Measurements from ENCODE around the gene HIRA. TPM values are rescaled to one million over a fixed set of nuclear protein-coding genes. Genes with fewer than 3 reads are reported as not detected.

Gene HIRA
- polyA plus RNA-seq, 3 donors: 8.2 to 17.6 (median 16.2) TPM

DNA sequence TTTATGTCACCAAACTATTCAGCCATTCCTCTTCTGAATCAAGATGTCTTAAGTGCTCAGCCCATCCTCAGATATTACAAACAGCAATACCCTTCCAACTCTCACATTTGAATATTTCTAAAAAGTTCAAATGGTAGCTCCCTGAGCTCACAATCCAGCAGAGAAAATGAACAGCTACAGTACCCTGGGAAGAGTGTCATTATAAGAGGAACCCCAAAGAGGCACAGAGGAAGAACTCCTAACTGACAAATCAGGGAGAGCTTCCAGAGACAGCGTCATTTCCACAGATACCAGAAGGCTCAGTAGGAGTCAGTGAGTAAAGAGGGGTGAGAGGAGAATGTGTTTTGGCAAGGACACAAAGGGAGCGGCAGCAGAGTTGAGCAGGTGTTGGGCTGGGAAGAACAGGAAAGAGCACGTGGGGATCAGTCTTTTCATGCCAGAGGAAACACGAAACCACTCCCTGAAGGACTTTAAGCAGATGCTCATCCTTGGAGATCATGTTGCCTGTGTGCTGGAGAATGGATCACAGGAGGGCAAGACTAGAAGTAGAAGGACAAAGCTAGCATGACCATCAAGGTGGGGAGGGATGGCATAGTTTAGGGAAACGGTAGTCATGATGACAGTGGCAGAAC lies 144.3 kb downstream of the HIRA start:
- 48 to 65% (median 59%) methylated on average over 5 of the region's 5 CpGs for WGBS, 3 donors
- no peak overlapping the region for H3K27ac ChIP-seq (ENCODE audit: low read depth, low read length)

DNA sequence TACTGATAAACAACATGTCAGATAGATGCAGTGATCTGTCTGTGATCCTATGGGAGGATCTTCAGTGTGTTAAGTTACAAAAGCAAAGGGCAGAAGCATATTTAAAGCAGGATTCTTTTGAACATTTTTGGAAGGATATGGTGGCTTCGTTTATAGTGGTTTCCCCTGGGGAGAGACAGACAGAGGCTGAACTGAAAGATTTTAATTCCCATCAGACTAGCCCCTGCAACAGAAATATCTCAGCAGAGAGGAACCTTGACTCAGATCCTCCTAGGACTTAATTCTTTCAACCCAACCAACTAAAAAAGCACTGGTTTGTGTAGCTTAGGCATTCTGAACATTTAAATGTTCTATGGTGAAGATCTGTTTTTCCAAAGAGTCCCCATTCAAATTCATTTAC lies 145.7 kb downstream of the HIRA start:
- 31 to 56% (median 40%) methylated on average over 1 of the region's 1 CpG for WGBS, 3 donors
- no peak overlapping the region for H3K27ac ChIP-seq (ENCODE audit: low read depth, low read length)

Other genes with a start within 250 kb of the HIRA start
- gene CLTCL1, start 140.0 kb downstream of the HIRA start, polyA plus RNA-seq: 1 to 10 TPM; 1.9 to 5.7 (median 4.8) TPM
- 10 to 100 TPM; 25.9 to 46.1 (median 37.3) TPM for gene MRPL40, start 812 bp upstream of the HIRA start, polyA plus RNA-seq
- 10 to 100 TPM; 24.3 to 44.4 (median 36.1) TPM for gene C22orf39, start 16.0 kb upstream of the HIRA start, polyA plus RNA-seq
- 10 to 100 TPM; 39.6 to 73.8 (median 73.4) TPM for gene UFD1, start 47.5 kb upstream of the HIRA start, polyA plus RNA-seq
- gene CDC45, start 48.2 kb upstream of the HIRA start, polyA plus RNA-seq: 1 to 10 TPM in 1 of 3 donors, under 1 TPM in 2; 0.12 to 1.9 (median 0.23) TPM
- 100 to 1,000 TPM in 2 of 3 donors, 10 to 100 TPM in 1; 33.8 to 221 (median 199) TPM for gene CLDN5, start 92.7 kb upstream of the HIRA start, polyA plus RNA-seq

All from adipose tissue (tissue), 3 donors.